ENCODE data around the gene HSPA12B.
A peak's percentile ranks its signal among the peaks of the same experiment; 100 is the strongest.

The HSPA12B gene

DNA sequence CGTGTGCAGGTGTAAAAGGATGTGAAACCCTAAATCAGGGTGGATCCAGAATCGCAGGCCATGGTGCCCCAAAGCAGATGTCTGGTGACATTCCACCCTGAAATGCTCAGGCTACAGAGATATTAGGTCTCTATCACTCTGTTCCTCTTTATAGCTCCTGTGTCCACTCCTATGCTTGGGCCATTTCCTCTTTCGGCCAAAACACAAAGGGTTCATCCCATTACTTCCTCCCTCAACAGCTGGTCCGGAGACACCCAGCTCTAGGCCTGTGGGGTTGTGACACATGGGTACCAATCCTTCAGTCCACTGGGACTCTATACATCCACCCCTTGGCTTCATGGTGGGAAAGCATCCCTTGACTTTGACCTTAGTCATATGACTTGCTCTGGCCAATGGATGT, 18.4 kb upstream of the HSPA12B start:
- Histone ChIP-seq H3K4me3 (ENCODE audit: low read length in 2 of 2) (no peak overlapping the region), H3K9ac (ENCODE audit: low read depth in 1 of 2, low read length in 2 of 2) (no peak overlapping the region), H3K27me3 (ENCODE audit: control insufficient read depth in 2 of 2, insufficient read depth in 2 of 2, low read length in 2 of 2) (no peaks in the 10 kb centered on the region), H3K36me3 (ENCODE audit: control insufficient read depth in 2 of 2, insufficient read depth in 2 of 2, low read length in 2 of 2) (no peaks in the 10 kb centered on the region), H3K4me1 (ENCODE audit: control insufficient read depth in 2 of 2, insufficient read depth in 2 of 2, low read length in 2 of 2) (no peaks in the 10 kb centered on the region), H3K9me3 (ENCODE audit: control insufficient read depth in 2 of 2, low read length in 2 of 2) (no peaks in the 10 kb centered on the region), H3K27ac (ENCODE audit: low read depth in 2 of 2, low read length in 2 of 2) (no peak overlapping the region)

DNA sequence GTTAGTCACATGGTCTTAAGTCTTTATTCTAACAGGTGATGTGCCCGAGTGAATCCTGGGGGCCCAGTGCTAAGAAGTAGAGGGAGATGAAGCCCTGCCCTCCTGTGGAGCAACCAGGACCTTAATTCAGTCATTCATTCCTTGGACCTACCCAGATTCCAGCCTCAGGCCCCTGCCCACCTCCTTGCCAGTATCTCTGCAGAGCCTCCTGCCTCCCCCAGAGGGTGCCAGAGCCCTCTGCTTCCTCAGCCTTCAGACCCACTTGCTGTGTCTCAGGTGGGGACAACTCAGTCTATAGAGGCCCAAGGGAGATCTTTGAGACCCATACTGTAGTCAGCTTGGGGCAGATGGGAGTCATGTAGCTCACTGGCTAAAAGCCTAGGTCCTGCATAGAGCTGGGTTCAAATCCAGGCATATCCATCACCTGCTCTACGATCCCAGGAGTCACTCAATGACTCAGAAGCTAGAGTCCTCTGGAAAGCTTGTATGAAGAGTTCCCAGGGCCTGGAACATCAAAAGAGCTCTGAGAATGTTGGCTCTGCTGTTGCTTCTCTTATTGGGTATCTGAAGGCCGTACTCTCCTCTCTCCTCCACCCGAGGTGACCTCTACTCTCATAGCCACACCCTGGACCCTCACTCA, 16.2 kb upstream of the HSPA12B start:
- Histone ChIP-seq H3K9me3 (ENCODE audit: control insufficient read depth in 2 of 2, low read length in 2 of 2) (no peaks in the 10 kb centered on the region), H3K9ac (ENCODE audit: low read depth in 1 of 2, low read length in 2 of 2) (no peak overlapping the region), H3K27ac (ENCODE audit: low read depth in 2 of 2, low read length in 2 of 2) (no peak overlapping the region)

DNA sequence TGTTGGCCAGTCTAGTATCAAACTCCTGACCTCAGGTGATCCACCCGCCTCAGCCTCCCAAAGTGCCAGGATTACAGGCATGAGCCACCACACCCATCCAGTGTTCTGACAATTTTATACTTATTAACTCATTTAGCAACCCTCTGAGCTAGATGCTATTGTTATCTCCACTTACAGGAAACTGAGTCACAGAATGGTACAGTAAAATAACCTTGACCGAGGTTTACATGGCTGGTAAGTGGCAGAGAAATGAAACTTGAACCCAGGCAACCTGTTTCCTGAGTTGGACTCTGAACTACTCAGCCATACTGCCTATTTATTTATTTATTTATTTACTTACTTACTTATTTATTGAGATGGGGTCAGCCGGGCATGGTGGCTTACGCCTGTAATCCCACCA, 13.4 kb upstream of the HSPA12B start:
- no peaks in the 10 kb centered on the region for H3K9me3 ChIP-seq (ENCODE audit: control insufficient read depth in 2 of 2, low read length in 2 of 2)
- H3K4me3 ChIP-seq (ENCODE audit: low read length in 2 of 2): no peak overlapping the region
- no peak overlapping the region for H3K27ac ChIP-seq (ENCODE audit: low read depth in 2 of 2, low read length in 2 of 2)
- no peaks in the 10 kb centered on the region for H3K4me1 ChIP-seq (ENCODE audit: control insufficient read depth in 2 of 2, insufficient read depth in 2 of 2, low read length in 2 of 2)
- H3K27me3 ChIP-seq (ENCODE audit: control insufficient read depth in 2 of 2, insufficient read depth in 2 of 2, low read length in 2 of 2): no peaks in the 10 kb centered on the region
- H3K36me3 ChIP-seq (ENCODE audit: control insufficient read depth in 2 of 2, insufficient read depth in 2 of 2, low read length in 2 of 2): no peaks in the 10 kb centered on the region
- no peak overlapping the region for H3K9ac ChIP-seq (ENCODE audit: low read depth in 1 of 2, low read length in 2 of 2)

More for the DNA sequence above, 16.2 kb upstream of the HSPA12B start:
- no peaks in the 10 kb centered on the region for H3K4me1 ChIP-seq (ENCODE audit: control insufficient read depth in 2 of 2, insufficient read depth in 2 of 2, low read length in 2 of 2)
- no peaks in the 10 kb centered on the region for H3K27me3 ChIP-seq (ENCODE audit: control insufficient read depth in 2 of 2, insufficient read depth in 2 of 2, low read length in 2 of 2)
- H3K36me3 ChIP-seq (ENCODE audit: control insufficient read depth in 2 of 2, insufficient read depth in 2 of 2, low read length in 2 of 2): no peaks in the 10 kb centered on the region
- no peak overlapping the region for H3K4me3 ChIP-seq (ENCODE audit: low read length in 2 of 2)

DNA sequence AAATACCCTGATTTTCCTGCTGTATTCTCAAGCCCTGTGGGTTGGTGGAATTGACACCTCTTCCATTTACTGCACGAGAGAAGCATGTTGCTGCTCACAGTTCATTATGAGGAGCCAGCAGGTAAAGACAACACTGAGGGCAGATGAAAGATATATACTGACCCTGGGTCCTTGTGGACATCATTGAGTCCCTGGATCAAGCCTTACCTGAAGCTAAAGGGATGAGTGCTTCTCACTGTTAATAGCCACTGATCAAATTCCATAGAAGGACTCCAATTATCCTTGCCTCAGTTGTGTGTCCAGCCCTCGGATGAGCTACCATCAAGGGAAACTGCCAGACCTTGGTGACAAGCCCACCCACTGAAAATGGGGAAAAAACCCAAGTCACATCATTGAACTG, 12.4 kb upstream of the HSPA12B start:
- Histone ChIP-seq H3K27me3 (ENCODE audit: control insufficient read depth in 2 of 2, insufficient read depth in 2 of 2, low read length in 2 of 2) (no peaks in the 10 kb centered on the region), H3K9ac (ENCODE audit: low read depth in 1 of 2, low read length in 2 of 2) (no peak overlapping the region), H3K9me3 (ENCODE audit: control insufficient read depth in 2 of 2, low read length in 2 of 2) (no peaks in the 10 kb centered on the region), H3K4me1 (ENCODE audit: control insufficient read depth in 2 of 2, insufficient read depth in 2 of 2, low read length in 2 of 2) (no peaks in the 10 kb centered on the region), H3K27ac (ENCODE audit: low read depth in 2 of 2, low read length in 2 of 2) (no peak overlapping the region), H3K4me3 (ENCODE audit: low read length in 2 of 2) (no peak overlapping the region), H3K36me3 (ENCODE audit: control insufficient read depth in 2 of 2, insufficient read depth in 2 of 2, low read length in 2 of 2) (no peaks in the 10 kb centered on the region)

DNA sequence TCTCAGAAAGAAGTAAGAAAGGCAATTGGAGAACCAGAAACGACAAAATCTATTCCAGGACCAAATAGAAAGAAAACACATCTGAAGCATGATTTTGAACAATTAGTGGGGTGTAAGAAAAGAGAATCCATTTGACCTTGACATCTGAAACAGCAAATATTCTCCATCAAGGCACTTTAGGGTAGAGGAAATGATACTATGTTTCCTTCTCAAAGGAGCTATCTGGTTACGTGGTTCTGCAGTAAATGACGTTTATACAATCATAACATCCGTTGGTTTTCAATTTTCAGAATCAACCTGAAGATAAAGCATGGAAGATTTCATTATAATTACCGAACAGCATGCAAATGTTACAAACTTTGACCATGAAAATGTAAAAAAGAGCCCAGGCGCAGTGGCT, 11.9 kb upstream of the HSPA12B start:
- no peaks in the 10 kb centered on the region for H3K27me3 ChIP-seq (ENCODE audit: control insufficient read depth in 2 of 2, insufficient read depth in 2 of 2, low read length in 2 of 2)
- H3K4me1 ChIP-seq (ENCODE audit: control insufficient read depth in 2 of 2, insufficient read depth in 2 of 2, low read length in 2 of 2): no peaks in the 10 kb centered on the region
- no peak overlapping the region for H3K27ac ChIP-seq (ENCODE audit: low read depth in 2 of 2, low read length in 2 of 2)
- H3K4me3 ChIP-seq (ENCODE audit: low read length in 2 of 2): no peak overlapping the region
- no peaks in the 10 kb centered on the region for H3K36me3 ChIP-seq (ENCODE audit: control insufficient read depth in 2 of 2, insufficient read depth in 2 of 2, low read length in 2 of 2)
- H3K9ac ChIP-seq (ENCODE audit: low read depth in 1 of 2, low read length in 2 of 2): no peak overlapping the region
- H3K9me3 ChIP-seq (ENCODE audit: control insufficient read depth in 2 of 2, low read length in 2 of 2): no peaks in the 10 kb centered on the region

DNA sequence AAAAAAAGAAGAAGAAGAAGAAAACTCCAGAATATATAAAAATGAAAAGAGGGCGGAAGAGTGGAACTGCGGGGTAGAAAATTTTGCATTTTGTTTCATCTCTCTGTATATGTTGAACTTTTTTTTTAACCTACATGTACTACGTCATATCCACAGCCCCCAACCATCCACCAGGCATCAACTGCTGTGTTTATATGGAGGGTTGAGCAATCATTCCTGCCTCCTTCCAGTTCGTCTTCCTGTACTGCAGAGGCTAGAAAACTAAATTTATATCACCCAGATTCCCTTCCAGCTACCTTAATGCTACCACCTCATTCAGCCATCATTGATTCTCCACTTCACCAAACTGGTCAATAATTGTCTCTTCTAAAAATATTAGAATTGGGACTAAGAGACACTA, 10.6 kb upstream of the HSPA12B start:
- no peaks in the 10 kb centered on the region for H3K27me3 ChIP-seq (ENCODE audit: control insufficient read depth in 2 of 2, insufficient read depth in 2 of 2, low read length in 2 of 2)
- H3K4me3 ChIP-seq (ENCODE audit: low read length in 2 of 2): no peak overlapping the region
- H3K9me3 ChIP-seq (ENCODE audit: control insufficient read depth in 2 of 2, low read length in 2 of 2): no peaks in the 10 kb centered on the region
- no peak overlapping the region for H3K27ac ChIP-seq (ENCODE audit: low read depth in 2 of 2, low read length in 2 of 2)
- H3K9ac ChIP-seq (ENCODE audit: low read depth in 1 of 2, low read length in 2 of 2): no peak overlapping the region
- no peaks in the 10 kb centered on the region for H3K4me1 ChIP-seq (ENCODE audit: control insufficient read depth in 2 of 2, insufficient read depth in 2 of 2, low read length in 2 of 2)
- H3K36me3 ChIP-seq (ENCODE audit: control insufficient read depth in 2 of 2, insufficient read depth in 2 of 2, low read length in 2 of 2): no peaks in the 10 kb centered on the region

DNA sequence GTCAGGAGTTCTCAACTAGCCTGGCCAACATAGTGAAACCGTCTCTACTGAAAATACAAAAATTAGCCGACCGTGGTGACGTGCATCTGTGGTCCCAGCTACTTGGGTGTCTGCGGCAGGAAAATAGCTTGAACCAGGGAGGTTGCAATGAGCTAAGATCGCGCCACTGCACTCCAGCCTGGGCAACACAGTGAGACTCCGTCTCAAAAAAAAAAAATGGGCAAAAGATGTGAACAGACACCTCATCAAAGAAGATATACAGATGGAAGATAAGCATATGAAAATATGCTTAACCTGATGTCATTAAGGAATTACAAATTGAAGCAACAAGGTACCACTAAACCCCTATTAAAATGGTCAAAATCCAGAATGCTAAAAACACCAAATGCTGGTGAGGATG, 9.2 kb upstream of the HSPA12B start:
- H3K9me3 ChIP-seq (ENCODE audit: control insufficient read depth in 2 of 2, low read length in 2 of 2): no peaks in the 10 kb centered on the region
- no peak overlapping the region for H3K27ac ChIP-seq (ENCODE audit: low read depth in 2 of 2, low read length in 2 of 2)
- no peak overlapping the region for H3K9ac ChIP-seq (ENCODE audit: low read depth in 1 of 2, low read length in 2 of 2)
- H3K27me3 ChIP-seq (ENCODE audit: control insufficient read depth in 2 of 2, insufficient read depth in 2 of 2, low read length in 2 of 2): peaks cover 2 to 4% of the 10 kb centered on the region in 2 donors
- no peaks in the 10 kb centered on the region for H3K36me3 ChIP-seq (ENCODE audit: control insufficient read depth in 2 of 2, insufficient read depth in 2 of 2, low read length in 2 of 2)
- no peak overlapping the region for H3K4me3 ChIP-seq (ENCODE audit: low read length in 2 of 2)
- H3K4me1 ChIP-seq (ENCODE audit: control insufficient read depth in 2 of 2, insufficient read depth in 2 of 2, low read length in 2 of 2): peaks cover 0 to 5% of the 10 kb centered on the region in 2 donors

DNA sequence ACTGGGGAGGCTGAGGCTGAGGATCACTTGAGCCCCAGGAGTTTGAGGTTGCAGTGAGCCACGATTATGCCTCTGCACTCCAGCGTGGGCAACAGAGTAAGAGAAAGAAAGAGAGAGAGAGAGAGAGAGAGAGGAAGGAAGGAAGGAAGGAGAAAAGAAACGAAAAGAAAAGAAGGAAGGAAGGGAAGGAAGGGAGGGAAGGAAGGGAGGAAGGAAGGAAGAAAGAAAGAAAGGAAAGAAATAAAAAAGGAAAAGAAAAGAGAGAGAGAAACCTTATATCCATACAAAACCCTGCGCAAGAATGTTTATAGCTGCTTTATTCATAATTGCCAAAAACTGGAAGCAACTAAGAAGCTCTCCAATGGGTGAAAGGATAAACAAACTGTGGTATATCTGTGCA, 8.1 kb upstream of the HSPA12B start:
- Histone ChIP-seq H3K4me3 (ENCODE audit: low read length in 2 of 2) (no peak overlapping the region), H3K4me1 (ENCODE audit: control insufficient read depth in 2 of 2, insufficient read depth in 2 of 2, low read length in 2 of 2) (peaks cover 0 to 5% of the 10 kb centered on the region in 2 donors), H3K9me3 (ENCODE audit: control insufficient read depth in 2 of 2, low read length in 2 of 2) (no peaks in the 10 kb centered on the region), H3K36me3 (ENCODE audit: control insufficient read depth in 2 of 2, insufficient read depth in 2 of 2, low read length in 2 of 2) (no peaks in the 10 kb centered on the region), H3K27ac (ENCODE audit: low read depth in 2 of 2, low read length in 2 of 2) (no peak overlapping the region), H3K9ac (ENCODE audit: low read depth in 1 of 2, low read length in 2 of 2) (no peak overlapping the region), H3K27me3 (ENCODE audit: control insufficient read depth in 2 of 2, insufficient read depth in 2 of 2, low read length in 2 of 2) (peaks cover 2 to 4% of the 10 kb centered on the region in 2 donors)

DNA sequence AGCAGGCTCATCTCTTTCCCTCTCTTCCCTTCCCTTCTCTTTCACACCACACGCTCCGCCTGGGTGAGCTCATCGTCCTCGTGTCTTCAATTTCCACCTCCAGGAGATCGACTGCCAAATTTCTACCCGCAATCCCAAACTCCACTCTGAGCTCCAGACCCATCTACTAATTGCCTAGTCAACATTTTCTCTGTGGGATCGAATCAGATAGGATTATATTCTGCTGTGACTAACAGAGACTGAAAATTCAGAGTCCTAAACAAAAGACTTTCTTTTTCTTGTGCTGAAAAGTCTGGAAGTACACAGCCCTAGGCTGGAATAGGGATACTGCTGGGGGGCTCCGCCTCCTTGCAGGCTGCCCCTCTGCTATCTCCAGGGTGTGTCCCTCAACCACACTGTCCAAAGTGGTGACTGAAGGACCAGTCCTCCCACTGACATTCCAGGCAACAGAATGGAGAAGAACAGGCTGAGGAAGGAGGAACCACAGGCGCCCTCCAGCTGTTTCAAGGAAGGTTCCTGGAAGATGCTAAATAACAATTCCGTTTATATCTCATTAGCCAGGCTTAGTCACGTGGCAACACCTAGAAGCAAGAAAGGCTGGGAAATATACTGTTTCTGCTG, 5.0 kb upstream of the HSPA12B start:
- Histone ChIP-seq H3K4me1 (ENCODE audit: control insufficient read depth in 2 of 2, insufficient read depth in 2 of 2, low read length in 2 of 2) (peaks cover 0 to 5% of the 10 kb centered on the region in 2 donors), H3K9ac (ENCODE audit: low read depth in 1 of 2, low read length in 2 of 2) (no peak overlapping the region), H3K36me3 (ENCODE audit: control insufficient read depth in 2 of 2, insufficient read depth in 2 of 2, low read length in 2 of 2) (no peaks in the 10 kb centered on the region), H3K27ac (ENCODE audit: low read depth in 2 of 2, low read length in 2 of 2) (peak overlapping the region; percentile 17 to 44), H3K4me3 (ENCODE audit: low read length in 2 of 2) (peak overlapping the region in 1 of 2 donors; percentile 3), H3K9me3 (ENCODE audit: control insufficient read depth in 2 of 2, low read length in 2 of 2) (no peaks in the 10 kb centered on the region), H3K27me3 (ENCODE audit: control insufficient read depth in 2 of 2, insufficient read depth in 2 of 2, low read length in 2 of 2) (peaks cover 9 to 12% of the 10 kb centered on the region in 2 donors)

DNA sequence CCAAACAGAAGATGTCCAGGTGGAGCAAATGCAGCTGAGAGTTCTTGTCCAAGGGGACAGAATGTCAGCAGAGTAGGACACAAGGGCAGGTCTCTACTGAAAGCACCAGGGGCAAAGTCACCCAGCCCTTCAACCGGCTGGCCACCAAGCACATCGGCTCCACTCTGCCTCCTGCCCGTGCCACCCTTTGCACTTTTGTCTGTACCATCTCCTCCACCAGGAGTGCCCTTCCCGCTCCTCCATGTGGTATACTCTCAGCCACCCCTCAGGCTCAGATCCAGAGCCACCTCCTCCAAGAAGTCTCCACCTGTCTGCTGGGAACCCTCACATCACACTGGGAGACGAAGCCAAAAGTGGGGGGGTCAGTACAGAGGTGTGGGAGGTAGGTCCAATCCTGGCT, 4.1 kb upstream of the HSPA12B start:
- Histone ChIP-seq H3K4me1 (ENCODE audit: control insufficient read depth in 2 of 2, insufficient read depth in 2 of 2, low read length in 2 of 2) (peaks cover 0 to 5% of the 10 kb centered on the region in 2 donors), H3K36me3 (ENCODE audit: control insufficient read depth in 2 of 2, insufficient read depth in 2 of 2, low read length in 2 of 2) (no peaks in the 10 kb centered on the region), H3K4me3 (ENCODE audit: low read length in 2 of 2) (no peak overlapping the region), H3K27ac (ENCODE audit: low read depth in 2 of 2, low read length in 2 of 2) (no peak overlapping the region), H3K9me3 (ENCODE audit: control insufficient read depth in 2 of 2, low read length in 2 of 2) (no peaks in the 10 kb centered on the region), H3K27me3 (ENCODE audit: control insufficient read depth in 2 of 2, insufficient read depth in 2 of 2, low read length in 2 of 2) (peaks cover 14 to 16% of the 10 kb centered on the region in 2 donors), H3K9ac (ENCODE audit: low read depth in 1 of 2, low read length in 2 of 2) (no peak overlapping the region)
